Mesenchymal stem cell (in vitro differentiated cells and primary cell): ENCODE measurements around the gene COG7.

Experiments
- DNase-seq: peaks from one replicate; pipeline ENCODE4 v3.0.0-alpha.2; 2013
- H2AFZ ChIP-seq: one replicate; pipeline ENCODE4 v1.6.1; 2013; ENCODE audit warnings: low read depth, mild to moderate bottlenecking, control low read depth, inconsistent platforms, low read length, moderate library complexity
- H2AK5ac ChIP-seq: 2 replicates; pipeline ENCODE4 v1.6.1; 2013; ENCODE audit warnings: low read length, moderate library complexity, mild to moderate bottlenecking, inconsistent platforms; ENCODE audit not compliant: severe bottlenecking
- H2BK120ac ChIP-seq: one replicate; pipeline ENCODE4 v1.6.1; 2013; ENCODE audit warnings: low read depth, mild to moderate bottlenecking, inconsistent platforms, low read length, moderate library complexity
- H2BK12ac ChIP-seq, 2 experiments: one replicate each; pipeline ENCODE4 v1.6.1; 2013; ENCODE audit warnings: inconsistent platforms in 2 of 2, low read length in 2 of 2, mild to moderate bottlenecking in 2 of 2, moderate library complexity in 2 of 2, control low read depth in 1 of 2
- H2BK15ac ChIP-seq: one replicate; pipeline ENCODE4 v1.6.1; 2013; ENCODE audit warnings: mild to moderate bottlenecking, low read depth, inconsistent platforms; ENCODE audit not compliant: poor library complexity, severe bottlenecking
- H2BK5ac ChIP-seq: 2 replicates; pipeline ENCODE4 v1.6.1; 2013; ENCODE audit warnings: low read depth, mild to moderate bottlenecking, low read length, control low read depth, inconsistent platforms; ENCODE audit not compliant: poor library complexity, severe bottlenecking
- H3K14ac ChIP-seq, 2 experiments: one replicate each; pipeline ENCODE4 v1.6.1; 2013; ENCODE audit warnings: inconsistent platforms in 2 of 2, low read length in 2 of 2, control low read depth in 1 of 2, mild to moderate bottlenecking in 1 of 2, moderate library complexity in 1 of 2
- H3K18ac ChIP-seq, 2 experiments: one replicate each; pipeline ENCODE4 v1.6.1; 2013; ENCODE audit warnings: inconsistent platforms in 2 of 2, low read length in 2 of 2, control low read depth in 1 of 2, low read depth in 1 of 2, mild to moderate bottlenecking in 1 of 2
- H3K23ac ChIP-seq, 2 experiments: one replicate each; pipeline ENCODE4 v1.6.1; 2013; ENCODE audit warnings: inconsistent platforms in 2 of 2, low read length in 2 of 2, mild to moderate bottlenecking in 2 of 2, moderate library complexity in 2 of 2, control low read depth in 1 of 2
- H3K27ac ChIP-seq: 2 replicates; pipeline ENCODE4 v1.5.1; 2013; ENCODE audit warnings: mild to moderate bottlenecking, moderate library complexity, low read length, control low read depth, inconsistent platforms; ENCODE audit not compliant: poor library complexity, severe bottlenecking
- H3K27me3 ChIP-seq, 2 experiments: 2 replicates each; pipeline versions ENCODE4 v1.6.1 to v1.7.0; 2013; ENCODE audit warnings: low read length in 2 of 2, mild to moderate bottlenecking in 2 of 2, moderate library complexity in 2 of 2, control low read depth in 1 of 2, inconsistent platforms in 1 of 2; ENCODE audit not compliant: control insufficient read depth in 1 of 2, insufficient read depth in 1 of 2
- H3K36me3 ChIP-seq, 2 experiments: 2 replicates each; pipeline versions ENCODE4 v1.6.1 to v1.7.0; 2013; ENCODE audit warnings: low read length in 2 of 2, control low read depth in 1 of 2, inconsistent platforms in 1 of 2, low read depth in 1 of 2, mild to moderate bottlenecking in 1 of 2; ENCODE audit not compliant: insufficient read depth in 2 of 2, control insufficient read depth in 1 of 2
- H3K4ac ChIP-seq, 2 experiments: one replicate each; pipeline ENCODE4 v1.6.1; 2013; ENCODE audit warnings: inconsistent platforms in 2 of 2, low read length in 2 of 2, mild to moderate bottlenecking in 2 of 2, moderate library complexity in 2 of 2, control low read depth in 1 of 2, low read depth in 1 of 2
- H3K4me1 ChIP-seq: 2 replicates; pipeline ENCODE4 v1.6.1; 2013; ENCODE audit warnings: low read depth, low read length, control low read depth; ENCODE audit not compliant: control insufficient read depth, insufficient read depth
- H3K4me2 ChIP-seq: 2 replicates; pipeline ENCODE4 v1.6.1; 2013; ENCODE audit warnings: low read length, mild to moderate bottlenecking, inconsistent platforms; ENCODE audit not compliant: poor library complexity, severe bottlenecking
- H3K4me3 ChIP-seq, 2 experiments: 2 replicates each; pipeline versions ENCODE4 v1.5.1 to v1.7.0; 2013; ENCODE audit warnings: low read length in 2 of 2, mild to moderate bottlenecking in 2 of 2, control low read depth in 1 of 2, low read depth in 1 of 2; ENCODE audit not compliant: insufficient read depth in 1 of 2
- H3K79me1 ChIP-seq: replicated peaks from 2 replicates; pipeline ENCODE4 v1.6.1; 2013; ENCODE audit warnings: mild to moderate bottlenecking, control low read depth, low read length, inconsistent platforms; ENCODE audit not compliant: poor library complexity, severe bottlenecking
- H3K9ac ChIP-seq: 2 replicates; pipeline ENCODE4 v1.7.0; 2013; ENCODE audit warnings: mild to moderate bottlenecking, low read length, moderate library complexity
- H3K9me3 ChIP-seq: 2 replicates; pipeline ENCODE4 v1.7.0; 2013; ENCODE audit warnings: mild to moderate bottlenecking, low read length; ENCODE audit not compliant: control insufficient read depth
- H4K8ac ChIP-seq: one replicate; pipeline ENCODE4 v1.6.1; 2013; ENCODE audit warnings: inconsistent platforms, mild to moderate bottlenecking, low read length, moderate library complexity
- H4K91ac ChIP-seq: one replicate; pipeline ENCODE4 v1.6.1; 2013; ENCODE audit warnings: mild to moderate bottlenecking, low read length, inconsistent platforms
- WGBS: methylation state at CpG from one replicate; pipeline ENCODE4 v1.1.7; 2013; ENCODE audit warnings: mixed read lengths; 5-methylcytosine and 5-hydroxymethylcytosine counted together

COG7 gene

GRCh38 chr16:23348579-23349469 is 104.2 kb downstream of the COG7 start:
- Histone ChIP-seq H3K4me2 (no peak overlapping the region), H2AK5ac (no peak overlapping the region), H2AFZ (no peak overlapping the region), H2BK120ac (no peak overlapping the region), H4K8ac (no peak overlapping the region), H3K27me3 (peaks cover 4 to 17% of the 10 kb centered on the region in 2 experiments), H2BK15ac (no peak overlapping the region), H3K23ac (no peak overlapping the region), H3K9me3 (no peaks in the 10 kb centered on the region), H3K18ac (no peak overlapping the region), H3K14ac (no peak overlapping the region), H3K27ac (no peak overlapping the region), H2BK12ac (no peak overlapping the region), H3K36me3 (no peaks in the 10 kb centered on the region), H2BK5ac (no peak overlapping the region), H3K9ac (no peak overlapping the region), H3K4me1 (no peaks in the 10 kb centered on the region), H3K4ac (no peak overlapping the region), H4K91ac (no peak overlapping the region), H3K4me3 (no peak overlapping the region), H3K79me1 (no peaks in the 10 kb centered on the region)
- WGBS: 60% methylated on average over 16 of the region's 18 CpGs
- no peak for DNase-seq

GRCh38 chr16:23345237-23345636 is 107.8 kb downstream of the COG7 start:
- no peak overlapping the region for H4K8ac ChIP-seq
- H3K18ac ChIP-seq: no peak overlapping the region
- no peak overlapping the region for H3K9ac ChIP-seq
- no peak overlapping the region for H2BK5ac ChIP-seq
- H3K9me3 ChIP-seq: no peaks in the 10 kb centered on the region
- H3K27me3 ChIP-seq: peaks cover 0 to 9% of the 10 kb centered on the region in 2 experiments
- no peak overlapping the region for H2BK15ac ChIP-seq
- H3K4me1 ChIP-seq: no peaks in the 10 kb centered on the region
- no peak overlapping the region for H3K4me3 ChIP-seq
- no peak overlapping the region for H3K4ac ChIP-seq
- no peak overlapping the region for H3K23ac ChIP-seq
- H3K14ac ChIP-seq: no peak overlapping the region
- DNase-seq: no peak
- no peak overlapping the region for H2BK120ac ChIP-seq
- no peak overlapping the region for H3K4me2 ChIP-seq
- H3K79me1 ChIP-seq: no peaks in the 10 kb centered on the region
- no peak overlapping the region for H2AFZ ChIP-seq
- H4K91ac ChIP-seq: no peak overlapping the region
- no peak overlapping the region for H3K27ac ChIP-seq
- H3K36me3 ChIP-seq: no peaks in the 10 kb centered on the region
- H2BK12ac ChIP-seq: no peak overlapping the region
- no peak overlapping the region for H2AK5ac ChIP-seq
- WGBS: 87% methylated on average over 4 of the region's 5 CpGs

- no peak overlapping the region for H2BK120ac ChIP-seq
- no peak overlapping the region for H3K18ac ChIP-seq
- H2AFZ ChIP-seq: no peak overlapping the region
- no peak overlapping the region for H2BK15ac ChIP-seq
- no peak for DNase-seq
- no peak overlapping the region for H2AK5ac ChIP-seq
- no peak overlapping the region for H2BK5ac ChIP-seq
- H3K4me3 ChIP-seq: no peak overlapping the region
- H4K91ac ChIP-seq: no peak overlapping the region
- no peak overlapping the region for H4K8ac ChIP-seq
- no peak overlapping the region for H3K4ac ChIP-seq
- H2BK12ac ChIP-seq: no peak overlapping the region
- no peak overlapping the region for H3K4me2 ChIP-seq
- H3K9ac ChIP-seq: no peak overlapping the region
- H3K79me1 ChIP-seq: no peaks in the 10 kb centered on the region
- no peaks in the 10 kb centered on the region for H3K36me3 ChIP-seq
- H3K14ac ChIP-seq: no peak overlapping the region
- no peak overlapping the region for H3K27ac ChIP-seq
- no peaks in the 10 kb centered on the region for H3K9me3 ChIP-seq
- no peaks in the 10 kb centered on the region for H3K4me1 ChIP-seq
- peaks cover 0 to 9% of the 10 kb centered on the region in 2 experiments for H3K27me3 ChIP-seq
- 89% methylated on average over 2 of the region's 5 CpGs for WGBS
- no peak overlapping the region for H3K23ac ChIP-seq
Observed at GRCh38 chr16:23343643-23344612, 109.1 kb downstream of the COG7 start.
